Activated naive CD8-positive, alpha-beta T cell (primary cell): ENCODE data around the gene NAP1L4.

Experiments
- H3K27ac Mint-ChIP-seq: one replicate; pipeline ENCODE4 v1.8.0; 2021; ENCODE audit warnings: mixed read lengths
- H3K27me3 Mint-ChIP-seq: one replicate; pipeline ENCODE4 v1.8.0; 2021; ENCODE audit warnings: mixed read lengths
- H3K36me3 Mint-ChIP-seq: one replicate; pipeline ENCODE4 v1.8.0; 2021; ENCODE audit warnings: mixed read lengths
- H3K4me1 Mint-ChIP-seq: one replicate; pipeline ENCODE4 v1.8.0; 2021; ENCODE audit warnings: low read depth, mixed read lengths
- H3K4me3 Mint-ChIP-seq: one replicate; pipeline ENCODE4 v1.8.0; 2021; ENCODE audit warnings: mild to moderate bottlenecking, mixed read lengths
- H3K9me3 Mint-ChIP-seq: one replicate; pipeline ENCODE4 v1.8.0; 2021; ENCODE audit warnings: low read depth, mixed read lengths

NAP1L4 gene

DNA sequence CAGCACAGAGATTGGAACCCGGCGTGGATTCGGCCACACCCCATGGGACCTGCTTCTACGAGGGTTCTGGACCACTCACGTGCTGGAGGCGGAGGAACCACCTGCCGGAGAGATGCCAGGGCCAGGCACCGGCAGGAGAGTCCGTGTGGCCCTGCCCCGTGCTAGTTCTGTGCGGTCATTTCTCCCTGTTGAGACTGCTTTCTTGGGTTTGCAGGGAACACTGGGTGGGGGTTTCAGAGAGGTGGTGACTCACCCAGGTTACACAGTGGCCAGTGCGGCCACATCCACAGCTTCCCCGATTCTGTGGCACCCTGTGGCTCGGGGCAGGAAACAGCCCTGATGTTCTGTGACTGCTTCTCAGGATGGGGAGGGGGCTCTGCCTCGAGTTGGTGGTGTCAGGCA is 59.3 kb downstream of the NAP1L4 start:
- H3K9me3 Mint-ChIP-seq = no peaks in the 10 kb centered on the region
- no peak overlapping the region for H3K4me3 Mint-ChIP-seq
- H3K27ac Mint-ChIP-seq = no peak overlapping the region
- no peaks in the 10 kb centered on the region for H3K27me3 Mint-ChIP-seq
- H3K36me3 Mint-ChIP-seq = peaks cover 5% of the 10 kb centered on the region
- H3K4me1 Mint-ChIP-seq = peaks cover 15% of the 10 kb centered on the region

DNA sequence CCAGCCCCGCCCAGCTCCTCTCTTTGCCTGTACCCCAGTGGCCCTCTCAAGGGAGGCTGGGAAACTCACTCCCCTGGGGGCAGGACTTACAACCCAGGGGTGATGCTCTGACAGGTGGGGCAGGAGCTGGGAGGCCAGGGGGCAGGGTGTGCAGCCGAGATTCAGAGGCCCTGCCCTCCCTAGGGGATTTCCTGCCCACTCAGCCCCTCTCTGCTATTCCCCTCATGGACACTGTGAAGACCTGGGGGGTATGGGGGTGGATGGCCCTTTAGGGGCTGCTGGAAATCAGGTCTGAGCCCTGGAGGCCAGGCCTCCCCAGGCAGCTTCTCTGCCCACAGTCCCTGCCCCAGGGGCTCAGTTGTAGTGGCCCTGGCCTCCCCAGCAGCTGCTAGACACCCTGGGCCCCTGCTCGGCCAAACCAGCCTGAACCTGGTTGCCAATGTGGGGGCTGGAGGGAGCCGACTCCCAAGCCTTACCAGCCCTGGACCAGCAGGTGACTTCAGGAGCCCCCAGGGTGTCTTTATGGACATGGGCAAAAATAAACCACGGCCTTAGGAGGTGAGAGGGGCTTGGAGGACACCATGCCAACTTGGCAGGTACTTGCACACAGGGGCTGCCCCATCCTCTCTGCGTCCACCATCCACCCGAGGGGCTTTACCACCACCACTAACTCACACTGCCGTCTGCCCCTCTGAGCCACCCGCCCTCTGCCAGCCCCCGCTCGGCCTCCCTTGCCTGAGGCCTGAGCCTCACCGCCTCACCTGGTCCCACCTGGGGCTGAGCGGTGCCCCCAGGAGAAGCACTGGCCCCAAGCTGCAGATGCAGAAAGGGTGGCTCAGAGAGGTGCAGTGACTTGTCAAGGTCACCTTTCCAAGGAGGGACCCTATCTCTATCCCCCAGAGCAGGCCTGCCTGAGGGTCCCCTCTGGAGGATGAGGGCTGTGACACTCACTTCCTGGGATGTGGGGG is 60.1 kb downstream of the NAP1L4 start:
- H3K4me1 Mint-ChIP-seq = peaks cover 17% of the 10 kb centered on the region
- H3K27ac Mint-ChIP-seq = no peak overlapping the region
- no peaks in the 10 kb centered on the region for H3K27me3 Mint-ChIP-seq
- no peaks in the 10 kb centered on the region for H3K9me3 Mint-ChIP-seq
- no peaks in the 10 kb centered on the region for H3K36me3 Mint-ChIP-seq
- no peak overlapping the region for H3K4me3 Mint-ChIP-seq

DNA sequence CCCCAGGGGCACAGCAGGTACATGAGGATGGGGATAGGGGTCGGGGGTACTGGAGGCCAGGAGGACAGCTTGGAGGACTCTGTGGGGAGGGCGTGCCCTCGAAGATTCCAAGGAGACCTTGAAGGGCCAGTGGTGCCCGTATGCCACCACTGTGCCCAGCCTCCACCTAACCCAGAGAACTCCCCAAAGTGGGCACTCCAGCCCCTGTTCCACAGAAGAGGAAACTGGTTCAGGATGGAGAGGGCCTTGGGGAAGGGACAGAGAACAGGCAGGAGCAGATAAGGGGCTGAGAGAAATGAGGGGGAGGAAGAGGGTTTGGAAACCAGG is 60.7 kb downstream of the NAP1L4 start:
- no peaks in the 10 kb centered on the region for H3K9me3 Mint-ChIP-seq
- no peaks in the 10 kb centered on the region for H3K36me3 Mint-ChIP-seq
- H3K4me1 Mint-ChIP-seq = peaks cover 17% of the 10 kb centered on the region
- no peaks in the 10 kb centered on the region for H3K27me3 Mint-ChIP-seq
- H3K4me3 Mint-ChIP-seq = no peak overlapping the region
- no peak overlapping the region for H3K27ac Mint-ChIP-seq

DNA sequence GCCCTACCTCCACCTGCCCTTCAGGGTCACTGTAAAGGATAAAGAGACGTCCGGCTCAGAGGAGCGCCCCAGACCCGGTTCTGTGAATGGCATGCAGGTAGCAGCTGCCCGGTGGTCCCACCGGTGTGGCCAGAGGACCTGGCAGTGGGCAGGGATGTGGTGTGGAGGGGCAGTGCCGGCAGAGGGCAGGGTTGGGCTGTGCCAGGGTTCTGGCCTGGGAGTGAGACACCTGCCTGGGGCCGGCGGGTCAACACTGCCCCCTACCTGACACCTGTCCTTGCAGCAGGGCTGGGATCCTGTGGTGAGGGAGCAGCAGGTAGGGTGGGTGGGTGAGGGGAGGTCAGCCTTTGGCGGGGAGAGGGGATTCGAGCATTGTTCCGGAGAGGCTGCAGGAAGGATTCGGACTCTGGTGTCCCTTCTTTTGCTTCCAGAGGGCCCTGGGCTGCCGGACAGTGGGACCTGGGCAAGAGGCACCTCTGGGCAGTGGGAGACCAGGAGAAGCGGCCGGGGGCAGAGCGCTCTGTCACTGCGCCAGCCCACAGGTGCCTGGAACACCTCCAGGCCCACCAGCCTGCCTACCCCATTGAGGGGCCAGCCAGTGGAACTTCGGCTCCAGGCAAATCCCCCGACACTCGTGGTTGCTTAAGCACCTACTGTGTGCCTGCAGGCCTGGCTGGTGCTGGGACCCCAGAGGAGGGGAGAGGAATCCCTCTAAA is 61.3 kb downstream of the NAP1L4 start:
- peak overlapping the region; percentile 85 for H3K4me3 Mint-ChIP-seq
- no peaks in the 10 kb centered on the region for H3K9me3 Mint-ChIP-seq
- no peak overlapping the region for H3K27ac Mint-ChIP-seq
- H3K4me1 Mint-ChIP-seq = peaks cover 17% of the 10 kb centered on the region
- H3K27me3 Mint-ChIP-seq = no peaks in the 10 kb centered on the region
- H3K36me3 Mint-ChIP-seq = no peaks in the 10 kb centered on the region

DNA sequence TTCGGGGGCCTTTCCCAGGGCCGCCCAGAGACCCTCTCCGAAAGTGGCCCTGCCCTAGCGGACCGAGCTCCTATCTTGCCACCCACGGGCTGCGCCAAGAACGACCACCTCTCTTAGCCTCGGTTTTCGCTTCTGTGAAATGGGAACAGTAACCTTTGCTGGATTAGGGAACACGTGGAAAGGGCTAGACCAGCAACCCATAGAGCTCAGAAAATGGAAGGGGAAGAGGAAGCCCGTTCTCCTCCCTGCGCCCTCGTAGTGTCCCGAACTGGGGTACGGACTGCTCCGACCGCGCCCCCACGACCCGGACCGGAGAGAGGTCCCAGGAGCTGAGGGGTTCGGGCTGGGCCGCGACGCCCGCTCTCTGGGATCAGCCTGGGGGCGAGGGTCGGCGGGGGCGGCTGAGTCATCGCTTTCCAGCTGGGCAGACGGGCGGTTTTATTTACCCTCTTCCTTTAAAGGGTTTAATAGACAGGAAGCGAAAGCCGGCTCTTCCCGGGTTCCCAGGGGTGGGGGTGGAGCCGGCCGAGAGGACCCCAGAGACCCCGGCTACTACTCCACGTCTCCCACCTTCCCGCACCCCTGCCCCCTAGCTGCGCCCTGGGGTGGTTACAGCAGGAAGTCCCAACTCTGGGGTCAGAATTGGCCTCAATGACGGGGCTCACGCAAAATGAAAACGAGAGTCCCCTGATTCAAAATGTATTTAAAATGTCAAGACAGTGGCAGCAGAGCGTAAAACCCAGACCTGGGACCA is 62.0 kb downstream of the NAP1L4 start:
- H3K27me3 Mint-ChIP-seq = no peaks in the 10 kb centered on the region
- no peaks in the 10 kb centered on the region for H3K9me3 Mint-ChIP-seq
- no peaks in the 10 kb centered on the region for H3K36me3 Mint-ChIP-seq
- H3K4me1 Mint-ChIP-seq = peaks cover 17% of the 10 kb centered on the region
- peak overlapping the region; percentile 85 for H3K4me3 Mint-ChIP-seq
- no peak overlapping the region for H3K27ac Mint-ChIP-seq

DNA sequence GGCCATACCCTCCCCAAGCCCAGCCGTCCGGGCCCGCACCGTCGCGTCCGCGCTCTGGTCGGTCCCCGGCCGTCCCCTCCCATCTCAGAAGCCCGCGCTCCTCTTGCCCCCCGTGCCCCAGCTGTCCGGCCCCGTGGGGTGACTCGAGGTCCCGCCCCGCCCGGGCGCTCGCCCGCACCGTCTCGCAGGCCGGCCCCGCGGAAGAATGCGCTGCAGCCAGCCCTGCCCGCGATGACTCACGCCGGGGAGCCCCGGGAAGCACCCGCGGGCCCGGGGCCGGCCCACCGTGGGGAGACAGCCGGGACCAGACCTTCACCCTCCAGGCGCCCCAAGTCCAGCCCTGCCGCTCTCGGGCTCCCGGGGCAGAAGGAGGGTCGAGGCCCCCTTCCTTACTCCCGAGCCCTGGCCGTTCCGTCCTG is 62.6 kb downstream of the NAP1L4 start:
- H3K9me3 Mint-ChIP-seq = no peaks in the 10 kb centered on the region
- no peaks in the 10 kb centered on the region for H3K36me3 Mint-ChIP-seq
- H3K4me1 Mint-ChIP-seq = peaks cover 17% of the 10 kb centered on the region
- H3K27ac Mint-ChIP-seq = no peak overlapping the region
- no peaks in the 10 kb centered on the region for H3K27me3 Mint-ChIP-seq
- peak overlapping the region; percentile 81 for H3K4me3 Mint-ChIP-seq

DNA sequence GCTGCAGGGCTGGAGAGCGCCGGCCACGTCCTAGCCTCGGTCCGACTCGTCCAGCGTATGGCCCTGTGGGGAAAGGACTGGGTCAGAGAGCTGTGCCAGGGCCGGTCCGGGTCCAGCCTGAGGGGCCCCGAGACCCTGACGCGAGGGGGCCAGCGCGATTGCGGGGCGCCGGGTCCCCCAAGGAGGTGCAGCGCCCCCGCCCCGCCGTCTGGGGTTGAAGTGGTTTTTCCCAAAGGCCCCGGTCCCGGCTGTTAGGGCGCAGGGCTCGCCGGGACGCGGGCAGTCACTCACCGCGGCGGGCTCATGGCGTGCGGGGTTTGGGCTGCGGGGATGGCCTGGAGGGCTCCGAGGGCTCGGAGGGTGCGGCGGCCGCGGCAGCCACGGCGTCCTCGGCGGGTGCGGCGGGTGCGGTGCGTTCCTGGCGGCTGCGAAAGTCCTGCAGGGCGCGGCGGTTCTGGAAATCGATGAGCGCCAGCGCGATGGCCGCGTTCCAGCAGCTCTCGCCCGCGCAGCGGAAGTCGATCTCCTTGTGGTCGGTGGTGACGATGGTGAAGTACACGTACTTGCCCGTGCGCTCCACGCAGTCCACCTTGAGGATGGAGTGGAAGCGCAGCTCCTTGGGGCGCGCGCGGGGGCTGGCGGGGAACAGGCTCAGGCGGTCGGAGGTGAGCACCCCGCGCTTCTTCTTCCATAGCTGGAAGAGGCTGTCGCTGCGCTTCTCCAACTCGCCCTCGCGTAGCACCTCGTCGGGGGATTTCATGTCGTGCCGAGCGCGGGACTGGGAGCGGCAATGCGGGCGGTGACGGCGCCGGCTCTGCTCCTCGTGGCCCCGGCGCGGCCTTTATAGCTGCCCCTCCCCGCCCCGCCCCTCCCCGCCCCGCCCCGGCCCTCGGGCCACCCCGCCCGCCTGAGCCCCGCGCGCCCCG is 63.3 kb downstream of the NAP1L4 start, which contains the start of gene PHLDA2:
PHLDA2 (minus strand) TSS at position 816 of the 926 bp plus-strand sequence; CDS start at position 760, 56 bp downstream.
- H3K4me3 Mint-ChIP-seq = peak within 1 kb of the TSS; percentile 85
- no peaks in the 10 kb centered on the region for H3K9me3 Mint-ChIP-seq
- peak within 1 kb of the TSS; percentile 28 for H3K27ac Mint-ChIP-seq
- H3K4me1 Mint-ChIP-seq = peaks cover 17% of the 10 kb centered on the region
- H3K27me3 Mint-ChIP-seq = no peaks in the 10 kb centered on the region
- H3K36me3 Mint-ChIP-seq = no peaks in the 10 kb centered on the region

DNA sequence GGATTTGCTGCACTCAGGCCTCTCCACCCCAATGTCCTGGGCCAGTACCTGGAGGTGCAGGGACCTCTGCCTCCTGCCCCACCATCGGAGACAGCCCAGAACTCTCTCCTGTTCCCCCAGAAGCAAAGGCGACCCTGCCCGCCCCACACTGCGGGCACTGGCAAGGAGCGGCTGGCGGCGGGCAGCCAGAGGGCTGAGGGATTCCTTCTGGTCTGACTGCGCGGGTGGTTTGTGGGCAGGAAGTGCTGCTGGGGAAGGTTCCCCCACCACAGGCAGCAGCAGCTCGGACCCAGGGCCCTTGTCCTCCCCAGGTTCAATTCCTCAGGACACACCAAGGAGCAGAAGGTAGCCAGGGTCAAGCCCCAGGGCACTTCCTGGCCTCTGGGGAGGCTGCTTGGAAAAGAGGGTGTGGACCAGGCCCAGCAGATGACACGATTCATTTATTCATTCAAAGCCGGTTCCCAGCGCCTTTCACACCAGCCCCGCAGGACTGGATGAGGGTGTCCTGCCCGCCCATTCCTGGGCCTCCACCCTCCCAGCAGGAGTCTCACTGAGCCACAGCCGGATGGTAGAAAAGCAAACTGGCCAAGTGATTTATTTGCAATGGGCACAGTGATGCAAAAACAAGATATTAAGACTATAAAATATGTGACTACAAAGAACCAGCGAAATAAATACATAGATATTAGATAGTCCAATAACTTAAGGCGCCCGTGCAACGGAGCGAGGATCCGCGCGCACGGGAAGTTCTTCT is 64.1 kb downstream of the NAP1L4 start:
- peak overlapping the region; percentile 82 for H3K4me3 Mint-ChIP-seq
- H3K27ac Mint-ChIP-seq = peak overlapping the region; percentile 28
- H3K36me3 Mint-ChIP-seq = no peaks in the 10 kb centered on the region
- no peaks in the 10 kb centered on the region for H3K27me3 Mint-ChIP-seq
- H3K4me1 Mint-ChIP-seq = peaks cover 17% of the 10 kb centered on the region
- no peaks in the 10 kb centered on the region for H3K9me3 Mint-ChIP-seq

DNA sequence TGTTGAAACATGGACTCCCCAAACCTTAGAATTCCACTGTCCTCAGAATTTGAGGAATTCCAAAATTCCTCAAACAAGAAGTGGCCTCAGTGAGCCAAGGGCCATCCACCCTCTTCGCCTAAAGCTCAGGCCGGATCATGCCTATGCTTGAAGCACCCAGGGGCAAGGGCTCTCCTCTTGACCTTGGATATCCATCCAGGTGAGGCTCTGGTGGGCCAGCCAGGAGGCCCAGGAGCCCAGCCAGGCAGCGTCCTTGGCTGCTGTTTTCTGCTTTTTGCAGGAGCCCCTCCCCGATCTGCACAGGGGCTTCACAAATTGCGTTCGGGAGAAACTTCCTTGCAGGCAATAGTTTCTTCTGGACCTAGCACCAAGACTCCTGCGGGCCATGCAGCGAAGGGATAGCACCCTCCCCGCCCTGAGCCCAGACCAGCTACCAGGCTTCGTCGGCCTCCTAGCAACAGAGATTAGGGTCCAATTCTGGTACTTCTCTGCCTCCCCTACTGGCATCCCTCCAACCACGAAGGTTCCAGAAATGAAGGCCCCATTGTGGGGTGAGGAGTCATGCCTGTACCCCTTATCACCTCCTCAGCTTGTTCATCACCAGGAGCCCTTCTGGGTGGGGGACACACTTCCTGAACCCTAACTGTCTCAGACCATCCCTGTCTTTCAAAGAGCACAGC is 64.9 kb downstream of the NAP1L4 start:
- no peak overlapping the region for H3K27ac Mint-ChIP-seq
- H3K27me3 Mint-ChIP-seq = no peaks in the 10 kb centered on the region
- H3K4me3 Mint-ChIP-seq = no peak overlapping the region
- no peaks in the 10 kb centered on the region for H3K36me3 Mint-ChIP-seq
- no peaks in the 10 kb centered on the region for H3K9me3 Mint-ChIP-seq
- peaks cover 17% of the 10 kb centered on the region for H3K4me1 Mint-ChIP-seq

DNA sequence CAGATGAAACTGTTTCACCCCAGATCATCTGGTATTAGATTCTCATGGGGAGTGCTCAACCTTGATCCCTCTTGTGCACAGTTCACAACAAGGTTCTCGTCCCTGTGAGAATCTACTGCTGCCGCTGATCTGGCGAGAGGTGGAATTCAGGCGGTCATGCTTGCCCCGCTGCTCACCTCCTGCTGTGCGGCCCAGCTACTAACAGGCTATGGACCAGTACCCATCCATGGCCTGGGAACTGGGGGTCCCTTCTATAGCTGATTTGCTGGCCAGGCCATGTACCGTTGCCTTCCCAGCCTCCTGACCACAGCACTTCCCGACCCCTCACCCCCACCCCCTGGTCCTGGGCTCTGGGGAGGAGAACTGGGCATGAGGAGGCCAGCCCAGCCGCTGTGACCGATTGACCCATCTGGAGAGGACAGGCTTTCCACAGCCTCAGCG is 65.5 kb downstream of the NAP1L4 start:
- Mint-ChIP-seq H3K4me3 (no peak overlapping the region), H3K27ac (no peak overlapping the region), H3K4me1 (peaks cover 17% of the 10 kb centered on the region), H3K9me3 (no peaks in the 10 kb centered on the region), H3K36me3 (no peaks in the 10 kb centered on the region), H3K27me3 (no peaks in the 10 kb centered on the region)

DNA sequence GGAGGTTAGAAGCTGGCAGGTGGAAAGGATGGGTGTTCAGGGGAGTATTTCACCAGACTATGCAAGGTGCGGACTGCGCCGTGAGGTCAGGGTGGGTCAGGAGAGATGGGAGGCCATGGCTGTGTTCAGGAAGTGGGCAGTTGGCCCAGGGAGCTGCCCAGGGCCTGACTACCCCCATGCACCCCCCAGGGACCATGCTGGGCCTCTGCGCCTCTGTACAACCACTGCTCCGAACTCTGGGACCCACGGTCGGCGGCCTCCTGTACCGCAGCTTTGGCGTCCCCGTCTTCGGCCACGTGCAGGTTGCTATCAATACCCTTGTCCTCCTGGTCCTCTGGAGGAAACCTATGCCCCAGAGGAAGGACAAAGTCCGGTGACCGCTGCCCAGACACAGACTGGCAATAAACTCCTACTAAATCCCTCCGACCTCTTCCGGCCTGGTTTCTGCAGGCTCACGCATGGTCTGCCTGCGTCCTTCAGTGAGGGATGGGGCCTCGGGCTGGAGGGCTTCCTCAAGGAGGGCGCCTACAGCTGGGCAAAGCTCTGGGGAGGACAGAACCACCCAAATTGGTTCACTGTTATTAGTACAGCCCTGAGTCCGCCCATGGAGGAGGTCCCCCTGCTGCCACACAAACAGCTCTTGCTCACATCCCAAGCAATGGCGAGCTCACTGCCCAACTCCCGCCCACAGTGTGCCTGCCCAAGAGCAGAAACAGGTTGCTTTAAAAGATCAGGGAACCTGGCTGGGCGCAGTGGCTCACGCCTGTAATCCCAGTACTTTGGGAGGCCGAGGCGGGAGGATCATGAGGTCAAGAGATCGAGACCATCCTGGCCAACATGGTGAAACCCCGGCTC is 67.1 kb downstream of the NAP1L4 start:
- no peak overlapping the region for H3K4me3 Mint-ChIP-seq
- no peaks in the 10 kb centered on the region for H3K9me3 Mint-ChIP-seq

DNA sequence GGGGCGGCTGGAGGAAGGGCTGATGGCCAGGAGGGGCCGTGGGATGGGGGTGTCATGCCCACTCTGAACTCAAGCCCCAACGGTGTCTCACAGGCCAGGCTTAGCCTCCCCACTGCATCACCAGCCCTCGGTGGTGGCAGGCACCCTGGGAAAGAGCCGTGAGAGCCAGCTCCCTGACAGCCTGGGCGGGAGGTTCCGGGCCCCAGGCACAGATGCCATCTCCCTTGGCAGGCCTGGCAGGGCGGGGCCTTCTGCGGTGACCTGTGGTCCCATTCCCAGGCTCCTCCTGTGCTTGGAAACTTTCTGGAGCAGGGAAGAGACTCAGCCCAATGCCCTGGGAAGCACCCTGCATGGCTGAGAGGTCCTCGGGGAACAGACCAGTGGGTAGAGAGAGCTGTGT is 67.7 kb downstream of the NAP1L4 start:
- Mint-ChIP-seq H3K36me3 (no peaks in the 10 kb centered on the region), H3K27ac (no peak overlapping the region), H3K4me1 (peaks cover 11% of the 10 kb centered on the region), H3K9me3 (no peaks in the 10 kb centered on the region), H3K4me3 (no peak overlapping the region), H3K27me3 (no peaks in the 10 kb centered on the region)

More for the DNA sequence above, 67.1 kb downstream of the NAP1L4 start:
- H3K27ac Mint-ChIP-seq = no peak overlapping the region
- H3K27me3 Mint-ChIP-seq = no peaks in the 10 kb centered on the region
- H3K36me3 Mint-ChIP-seq = no peaks in the 10 kb centered on the region
- peaks cover 14% of the 10 kb centered on the region for H3K4me1 Mint-ChIP-seq
